ENCODE measurements around the gene ABHD16A.

ABHD16A gene

GRCh38 chr6:31657406-31658157 lies 45.5 kb downstream of the ABHD16A start:
- no peaks in the 10 kb centered on the region for H4K20me1 ChIP-seq (ENCODE audit: control insufficient read depth, insufficient read depth, low read depth, low read length)
- TF ChIP-seq EZH2phosphoT487 (IDR thresholded peaks at IDR 0.05; ENCODE audit: borderline replicate concordance, low read length) (no peak), CTCF (IDR thresholded peaks at IDR 0.05; ENCODE audit: low read depth, low read length, poor library complexity, severe bottlenecking) (no peak)
- no peaks in the 10 kb centered on the region for H3K9me3 ChIP-seq (ENCODE audit: control insufficient read depth, insufficient read depth, low read length)
- peaks cover 45% of the 10 kb centered on the region for H3K4me1 ChIP-seq (ENCODE audit: control insufficient read depth, low read length)
- peaks cover 18% of the 10 kb centered on the region for H3F3A ChIP-seq (ENCODE audit: control insufficient read depth, insufficient read depth)
- peaks cover 55% of the 10 kb centered on the region for H3K79me2 ChIP-seq (ENCODE audit: control insufficient read depth, low read length)
- no peak overlapping the region for H3K4me3 ChIP-seq (ENCODE audit: low read length)
- no peaks in the 10 kb centered on the region for H3K9me2 ChIP-seq (replicated peaks; ENCODE audit: control insufficient read depth, low read length)
- H3K36me3 ChIP-seq (ENCODE audit: control insufficient read depth, low read length), result peaks cover 38% of the 10 kb centered on the region
- no peaks in the 10 kb centered on the region for H3K27me3 ChIP-seq (ENCODE audit: control insufficient read depth, low read length)
- H3K27ac ChIP-seq (ENCODE audit: low read depth, low read length), result no peak overlapping the region
- H3K4me2 ChIP-seq (ENCODE audit: low read length), result no peak overlapping the region

- H3K36me3 ChIP-seq (ENCODE audit: control insufficient read depth, low read length), result peaks cover 26% of the 10 kb centered on the region
- no peak within 1 kb of the TSS for H3K4me3 ChIP-seq (ENCODE audit: low read length)
- no peaks in the 10 kb centered on the region for H3K9me2 ChIP-seq (replicated peaks; ENCODE audit: control insufficient read depth, low read length)
- H3K4me1 ChIP-seq (ENCODE audit: control insufficient read depth, low read length), result peaks cover 36% of the 10 kb centered on the region
- no peak within 1 kb of the TSS for H3K4me2 ChIP-seq (ENCODE audit: low read length)
- TF ChIP-seq EZH2phosphoT487 (IDR thresholded peaks at IDR 0.05; ENCODE audit: borderline replicate concordance, low read length), result no peak
- no peak for TF ChIP-seq CTCF (IDR thresholded peaks at IDR 0.05; ENCODE audit: low read depth, low read length, poor library complexity, severe bottlenecking)
- peaks cover 60% of the 10 kb centered on the region for H3K79me2 ChIP-seq (ENCODE audit: control insufficient read depth, low read length)
- H3K27me3 ChIP-seq (ENCODE audit: control insufficient read depth, low read length), result no peaks in the 10 kb centered on the region
- H4K20me1 ChIP-seq (ENCODE audit: control insufficient read depth, insufficient read depth, low read depth, low read length), result no peaks in the 10 kb centered on the region
- H3F3A ChIP-seq (ENCODE audit: control insufficient read depth, insufficient read depth), result peaks cover 10% of the 10 kb centered on the region
- no peaks in the 10 kb centered on the region for H3K9me3 ChIP-seq (ENCODE audit: control insufficient read depth, insufficient read depth, low read length)
- no peak within 1 kb of the TSS for H3K27ac ChIP-seq (ENCODE audit: low read depth, low read length)
Observed at GRCh38 chr6:31655349-31656237, 47.5 kb downstream of the ABHD16A start, which contains the start of gene APOM. APOM (plus strand) TSS chr6:31655894; CDS start chr6:31655967, 73 bp downstream.

GRCh38 chr6:31654574-31655348 lies 48.4 kb downstream of the ABHD16A start:
- Histone ChIP-seq H4K20me1 (ENCODE audit: control insufficient read depth, insufficient read depth, low read depth, low read length) (no peaks in the 10 kb centered on the region), H3K36me3 (ENCODE audit: control insufficient read depth, low read length) (peaks cover 27% of the 10 kb centered on the region), H3K9me2 (replicated peaks; ENCODE audit: control insufficient read depth, low read length) (no peaks in the 10 kb centered on the region), H3K4me1 (ENCODE audit: control insufficient read depth, low read length) (peaks cover 35% of the 10 kb centered on the region), H3K27me3 (ENCODE audit: control insufficient read depth, low read length) (no peaks in the 10 kb centered on the region), H3K27ac (ENCODE audit: low read depth, low read length) (no peak overlapping the region), H3K4me3 (ENCODE audit: low read length) (no peak overlapping the region), H3K79me2 (ENCODE audit: control insufficient read depth, low read length) (peaks cover 61% of the 10 kb centered on the region), H3K9me3 (ENCODE audit: control insufficient read depth, insufficient read depth, low read length) (no peaks in the 10 kb centered on the region), H3K4me2 (ENCODE audit: low read length) (no peak overlapping the region), H3F3A (ENCODE audit: control insufficient read depth, insufficient read depth) (peaks cover 10% of the 10 kb centered on the region)
- no peak for TF ChIP-seq EZH2phosphoT487 (IDR thresholded peaks at IDR 0.05; ENCODE audit: borderline replicate concordance, low read length)
- TF ChIP-seq CTCF (IDR thresholded peaks at IDR 0.05; ENCODE audit: low read depth, low read length, poor library complexity, severe bottlenecking), result no peak
